Measurements from ENCODE around the gene ZNF695. TPM values are rescaled to one million over a fixed set of nuclear protein-coding genes. Genes with fewer than 3 reads are reported as not detected.

ZNF695 gene
- total RNA-seq, 1 experiment from 2014 or later = 14.7 TPM

GRCh38 chr1:246989901-246990300 lies 18.0 kb downstream of the ZNF695 start:
- H3K79me2 ChIP-seq (ENCODE audit: low read length) = no peaks in the 10 kb centered on the region
- H3K27me3 ChIP-seq (ENCODE audit: low read length) = no peaks in the 10 kb centered on the region
- no peak overlapping the region for H2AFZ ChIP-seq (ENCODE audit: low read length)
- no peak overlapping the region for H3K9ac ChIP-seq (ENCODE audit: low read length)
- BruUV-seq (replicated peaks) = no TSS peak
- H3F3A ChIP-seq (ENCODE audit: low read length, unreplicated experiment) = no peaks in the 10 kb centered on the region
- POLR2A ChIA-PET (ENCODE audit: unreplicated experiment) = no interaction called here
- peaks cover 80% of the 10 kb centered on the region for H3K9me3 ChIP-seq (ENCODE audit: low read length)
- H3K4me2 ChIP-seq (ENCODE audit: low read length) = no peak overlapping the region
- no peaks in the 10 kb centered on the region for H3K9me2 ChIP-seq (replicated peaks; ENCODE audit: low read length)
- no peak for DNase-seq
- no peak for ATAC-seq
- no peaks in the 10 kb centered on the region for H4K20me1 ChIP-seq (ENCODE audit: low read length)
- intact Hi-C loops (cut with micrococcal nuclease) = no loop called here
- H3K4me3 ChIP-seq (ENCODE audit: low read length) = no peak overlapping the region
- peaks cover 95% of the 10 kb centered on the region for H3K36me3 ChIP-seq (ENCODE audit: low read depth, low read length)
- no peaks in the 10 kb centered on the region for H3K4me1 ChIP-seq (ENCODE audit: insufficient read depth, low read length)
- TF ChIP-seq EZH2 (IDR thresholded peaks at IDR 0.05; ENCODE audit: low read length, unreplicated experiment) (no peak), EZH2phosphoT487 (IDR thresholded peaks at IDR 0.05; ENCODE audit: borderline replicate concordance, low read length) (no peak)
- TF ChIP-seq, protein P1, sequence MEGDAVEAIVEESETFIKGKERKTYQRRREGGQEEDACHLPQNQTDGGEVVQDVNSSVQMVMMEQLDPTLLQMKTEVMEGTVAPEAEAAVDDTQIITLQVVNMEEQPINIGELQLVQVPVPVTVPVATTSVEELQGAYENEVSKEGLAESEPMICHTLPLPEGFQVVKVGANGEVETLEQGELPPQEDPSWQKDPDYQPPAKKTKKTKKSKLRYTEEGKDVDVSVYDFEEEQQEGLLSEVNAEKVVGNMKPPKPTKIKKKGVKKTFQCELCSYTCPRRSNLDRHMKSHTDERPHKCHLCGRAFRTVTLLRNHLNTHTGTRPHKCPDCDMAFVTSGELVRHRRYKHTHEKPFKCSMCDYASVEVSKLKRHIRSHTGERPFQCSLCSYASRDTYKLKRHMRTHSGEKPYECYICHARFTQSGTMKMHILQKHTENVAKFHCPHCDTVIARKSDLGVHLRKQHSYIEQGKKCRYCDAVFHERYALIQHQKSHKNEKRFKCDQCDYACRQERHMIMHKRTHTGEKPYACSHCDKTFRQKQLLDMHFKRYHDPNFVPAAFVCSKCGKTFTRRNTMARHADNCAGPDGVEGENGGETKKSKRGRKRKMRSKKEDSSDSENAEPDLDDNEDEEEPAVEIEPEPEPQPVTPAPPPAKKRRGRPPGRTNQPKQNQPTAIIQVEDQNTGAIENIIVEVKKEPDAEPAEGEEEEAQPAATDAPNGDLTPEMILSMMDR (conservative IDR thresholded peaks at IDR 0.05; ENCODE audit: low read depth, low read length) = no peak
- H3K27ac ChIP-seq (ENCODE audit: low read length) = no peak overlapping the region
- CTCF ChIA-PET = no interaction called here

DNA sequence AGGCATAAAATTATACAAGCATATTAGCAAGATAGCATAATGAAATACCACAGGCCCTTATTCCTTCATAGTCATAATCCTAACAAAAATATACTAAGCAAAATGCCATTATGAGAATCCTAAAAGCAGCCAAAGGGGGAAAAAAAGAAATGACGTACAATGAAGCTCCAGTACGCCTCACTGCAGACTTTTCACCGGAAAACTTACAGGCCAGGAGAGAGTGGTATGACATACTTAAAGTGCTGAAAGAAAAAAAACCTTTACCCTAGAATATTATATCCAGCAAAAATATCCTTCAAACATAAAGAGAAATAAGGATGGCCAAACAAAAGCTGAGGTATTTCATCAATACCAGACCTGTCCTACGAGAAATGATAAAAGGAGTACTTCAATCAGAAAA lies 19.5 kb downstream of the ZNF695 start:
- no peaks in the 10 kb centered on the region for H3K27me3 ChIP-seq (ENCODE audit: low read length)
- no peaks in the 10 kb centered on the region for H3F3A ChIP-seq (ENCODE audit: low read length, unreplicated experiment)
- H3K79me2 ChIP-seq (ENCODE audit: low read length) = no peaks in the 10 kb centered on the region
- intact Hi-C loops (cut with micrococcal nuclease) = no loop called here
- TF ChIP-seq EZH2 (IDR thresholded peaks at IDR 0.05; ENCODE audit: low read length, unreplicated experiment) (no peak), EZH2phosphoT487 (IDR thresholded peaks at IDR 0.05; ENCODE audit: borderline replicate concordance, low read length) (no peak)
- TF ChIP-seq, protein P1 (conservative IDR thresholded peaks at IDR 0.05; ENCODE audit: low read depth, low read length) = no peak
- no peak overlapping the region for H3K27ac ChIP-seq (ENCODE audit: low read length)
- H3K9ac ChIP-seq (ENCODE audit: low read length) = no peak overlapping the region
- no peak overlapping the region for H2AFZ ChIP-seq (ENCODE audit: low read length)
- H3K4me2 ChIP-seq (ENCODE audit: low read length) = no peak overlapping the region
- no TSS peak for BruUV-seq (replicated peaks)
- peaks cover 99% of the 10 kb centered on the region for H3K36me3 ChIP-seq (ENCODE audit: low read depth, low read length)
- no peak for DNase-seq
- ChIA-PET CTCF (no interaction called here), POLR2A (ENCODE audit: unreplicated experiment) (no interaction called here)
- peaks cover 86% of the 10 kb centered on the region for H3K9me3 ChIP-seq (ENCODE audit: low read length)
- no peaks in the 10 kb centered on the region for H3K9me2 ChIP-seq (replicated peaks; ENCODE audit: low read length)
- H3K4me1 ChIP-seq (ENCODE audit: insufficient read depth, low read length) = no peaks in the 10 kb centered on the region
- ATAC-seq = no peak
- H3K4me3 ChIP-seq (ENCODE audit: low read length) = peak overlapping the region; percentile 33; the same call in 1 of the 2 replicates
- no peaks in the 10 kb centered on the region for H4K20me1 ChIP-seq (ENCODE audit: low read length)

DNA sequence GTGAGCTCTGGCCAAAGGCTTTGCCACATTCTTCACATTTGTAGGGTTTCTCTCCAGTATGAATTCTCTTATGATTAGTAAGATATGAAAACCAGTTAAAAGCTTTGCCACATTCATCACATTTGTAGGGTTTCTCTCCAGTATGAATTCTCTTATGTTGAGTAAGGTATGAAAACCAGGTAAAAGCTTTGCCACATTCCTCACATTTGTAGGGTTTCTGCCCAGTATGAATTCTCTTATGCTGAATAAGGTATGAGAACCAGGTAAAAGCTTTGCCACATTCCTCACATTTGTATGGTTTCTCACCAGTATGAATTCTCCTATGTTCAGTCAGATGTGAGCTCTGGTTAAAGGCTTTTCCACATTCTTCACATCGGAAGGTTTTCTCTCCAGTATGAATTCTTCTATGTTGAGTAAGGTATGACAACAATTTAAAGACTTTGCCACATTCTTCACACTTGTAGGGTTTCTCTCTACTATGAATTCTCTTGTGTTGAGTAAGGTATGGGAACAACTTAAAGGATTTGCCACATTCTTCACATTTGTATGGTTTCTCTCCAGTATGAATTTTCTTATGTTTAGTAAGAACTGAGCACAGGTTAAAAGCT lies 20.7 kb downstream of the ZNF695 start:
- CTCF ChIA-PET = no interaction called here
- no peak for ATAC-seq
- POLR2A ChIA-PET (ENCODE audit: unreplicated experiment) = no interaction called here
- Histone ChIP-seq H3K4me3 (ENCODE audit: low read length) (peak overlapping the region; percentile 33; the same call in 1 of the 2 replicates), H3K9me3 (ENCODE audit: low read length) (peaks cover 84% of the 10 kb centered on the region), H2AFZ (ENCODE audit: low read length) (no peak overlapping the region), H3K9ac (ENCODE audit: low read length) (no peak overlapping the region), H3K36me3 (ENCODE audit: low read depth, low read length) (peaks cover 97% of the 10 kb centered on the region), H3K27ac (ENCODE audit: low read length) (no peak overlapping the region), H3K79me2 (ENCODE audit: low read length) (no peaks in the 10 kb centered on the region), H4K20me1 (ENCODE audit: low read length) (no peaks in the 10 kb centered on the region), H3F3A (ENCODE audit: low read length, unreplicated experiment) (no peaks in the 10 kb centered on the region), H3K27me3 (ENCODE audit: low read length) (no peaks in the 10 kb centered on the region), H3K4me1 (ENCODE audit: insufficient read depth, low read length) (no peaks in the 10 kb centered on the region), H3K4me2 (ENCODE audit: low read length) (no peak overlapping the region), H3K9me2 (replicated peaks; ENCODE audit: low read length) (no peaks in the 10 kb centered on the region)
- peak; percentile 14 for DNase-seq
- intact Hi-C loops (cut with micrococcal nuclease) = no loop called here
- BruUV-seq (replicated peaks) = no TSS peak
- TF ChIP-seq, protein P1 (conservative IDR thresholded peaks at IDR 0.05; ENCODE audit: low read depth, low read length) = no peak
- TF ChIP-seq EZH2 (IDR thresholded peaks at IDR 0.05; ENCODE audit: low read length, unreplicated experiment) = no peak
- TF ChIP-seq EZH2phosphoT487 (IDR thresholded peaks at IDR 0.05; ENCODE audit: borderline replicate concordance, low read length) = no peak

Measured in PC-3 (cell line).